Body of pancreas (tissue), 4 donors: ENCODE data around the gene ARHGEF40.

Experiments
- CTCF ChIP-seq, 7 experiments: fragments of 450-650 bp in 4 of 7; fragments of 200-600 bp in 3 of 7; sonication (generic) in 3 of 7; IDR thresholded peaks; one replicate each; pipeline ENCODE4 v1.5.1; 2016 to 2019; ENCODE audit warnings: antibody characterized with exemption in 7 of 7
- POLR2A ChIP-seq, 3 donors: fragments of 450-650 bp; IDR thresholded peaks; one replicate each; pipeline ENCODE4 v1.6.1; 2016; ENCODE audit warnings: antibody characterized with exemption in 3 of 3, mild to moderate bottlenecking in 2 of 3

DNA sequence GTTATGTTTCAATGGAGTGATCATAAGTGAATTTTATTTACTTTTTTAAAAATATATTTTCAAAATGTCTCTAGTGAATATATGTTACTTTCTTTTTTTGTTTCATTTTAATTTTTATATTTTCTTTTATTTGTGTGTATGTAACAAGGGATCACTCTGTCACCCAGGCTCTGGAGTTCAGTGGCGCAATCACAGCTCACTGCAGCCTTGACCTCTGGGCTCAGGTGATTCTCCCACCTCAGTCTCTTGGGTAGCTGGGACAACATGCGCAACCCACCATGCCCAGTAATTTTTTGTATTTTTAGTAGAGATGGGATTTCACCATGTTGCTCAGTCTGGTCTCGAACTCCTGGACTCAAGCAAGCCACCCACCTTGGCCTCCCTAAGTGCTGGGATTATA lies 48.8 kb downstream of the ARHGEF40 start:
- TF ChIP-seq CTCF (IDR thresholded peaks at IDR 0.05) = no peak
- no peak for TF ChIP-seq POLR2A (IDR thresholded peaks at IDR 0.05)
